A549 (cell line): ENCODE data around the gene TSR3.

Source experiments
- JUN ChIP-seq, 2 experiments: fragments of >200 bp; sonication (Bioruptor Twin); formaldehyde crosslinking; IDR thresholded peaks; 2 replicates in 1 of 2; 3 replicates in 1 of 2; pipeline ENCODE4 v1.6.1; 2016 to 2017
- TF ChIP-seq, protein P1 (sequence below): fragments of >200 bp; sonication (Bioruptor Twin); formaldehyde crosslinking; IDR thresholded peaks from 3 replicates; pipeline ENCODE4 v1.5.1; 2016

DNA sequence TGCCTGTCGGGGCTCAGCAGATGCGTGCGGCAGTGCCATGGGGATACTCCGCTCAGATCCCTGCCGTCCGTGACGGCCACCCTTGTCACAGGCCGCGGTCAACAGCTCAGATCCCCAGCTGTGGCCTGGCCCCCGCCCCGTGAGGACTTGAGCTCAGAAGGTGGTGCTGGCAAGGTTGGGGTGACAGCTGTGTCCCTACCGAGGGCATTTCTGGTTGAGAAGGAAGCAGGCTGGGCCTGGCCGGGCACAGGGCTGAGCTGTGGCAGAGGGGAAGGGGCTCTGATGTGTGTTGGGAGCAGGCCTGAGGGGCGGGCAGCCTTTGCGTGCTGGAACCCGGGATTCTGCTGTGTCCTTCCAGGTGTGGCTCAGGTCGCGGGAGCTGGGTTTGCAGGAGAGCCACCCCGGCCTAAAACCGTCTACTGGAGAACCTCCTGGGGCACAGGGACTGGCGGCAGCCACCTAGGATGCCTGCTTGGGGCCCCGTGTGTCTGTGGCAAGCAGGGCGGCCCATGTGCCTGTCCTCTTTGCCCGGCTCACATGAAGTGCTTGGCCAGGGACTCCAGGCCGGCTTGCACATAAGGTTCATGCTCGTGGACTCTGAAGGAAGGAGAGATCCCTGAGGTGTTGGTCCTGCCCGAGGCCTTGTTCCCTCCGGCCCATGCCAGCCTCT, 37.1 kb downstream of the TSR3 start:
- no peak for TF ChIP-seq JUN (IDR thresholded peaks at IDR 0.05)
- TF ChIP-seq, protein P1, sequence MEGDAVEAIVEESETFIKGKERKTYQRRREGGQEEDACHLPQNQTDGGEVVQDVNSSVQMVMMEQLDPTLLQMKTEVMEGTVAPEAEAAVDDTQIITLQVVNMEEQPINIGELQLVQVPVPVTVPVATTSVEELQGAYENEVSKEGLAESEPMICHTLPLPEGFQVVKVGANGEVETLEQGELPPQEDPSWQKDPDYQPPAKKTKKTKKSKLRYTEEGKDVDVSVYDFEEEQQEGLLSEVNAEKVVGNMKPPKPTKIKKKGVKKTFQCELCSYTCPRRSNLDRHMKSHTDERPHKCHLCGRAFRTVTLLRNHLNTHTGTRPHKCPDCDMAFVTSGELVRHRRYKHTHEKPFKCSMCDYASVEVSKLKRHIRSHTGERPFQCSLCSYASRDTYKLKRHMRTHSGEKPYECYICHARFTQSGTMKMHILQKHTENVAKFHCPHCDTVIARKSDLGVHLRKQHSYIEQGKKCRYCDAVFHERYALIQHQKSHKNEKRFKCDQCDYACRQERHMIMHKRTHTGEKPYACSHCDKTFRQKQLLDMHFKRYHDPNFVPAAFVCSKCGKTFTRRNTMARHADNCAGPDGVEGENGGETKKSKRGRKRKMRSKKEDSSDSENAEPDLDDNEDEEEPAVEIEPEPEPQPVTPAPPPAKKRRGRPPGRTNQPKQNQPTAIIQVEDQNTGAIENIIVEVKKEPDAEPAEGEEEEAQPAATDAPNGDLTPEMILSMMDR = no peak
